Thymus (tissue), 11 donors: ENCODE measurements around the gene ATXN1L. TPM values are rescaled to one million over a fixed set of nuclear protein-coding genes. Genes with fewer than 3 reads are reported as not detected.

Experiments used
- DNase-seq, 9 donors: peaks; one replicate each; pipeline ENCODE4 v3.0.0-alpha.2; 2013; ENCODE audit warnings: low spot score in 9 of 9, low read depth in 6 of 9, missing footprints in 1 of 9
- H3K27ac ChIP-seq, 2 donors: one replicate each; pipeline ENCODE4 v1.5.1; 2013; ENCODE audit warnings: control low read depth in 1 of 2, low read depth in 1 of 2, low read length in 1 of 2, mild to moderate bottlenecking in 1 of 2, moderate library complexity in 1 of 2
- H3K27me3 ChIP-seq, 2 donors: one replicate each; pipeline ENCODE4 v1.5.1; 2013; ENCODE audit warnings: low read length in 1 of 2; ENCODE audit not compliant: control insufficient read depth in 2 of 2, insufficient read depth in 1 of 2
- H3K36me3 ChIP-seq, 2 donors: one replicate each; pipeline ENCODE4 v1.5.1; 2013; ENCODE audit warnings: low read length in 1 of 2, mild to moderate bottlenecking in 1 of 2, moderate library complexity in 1 of 2; ENCODE audit not compliant: control insufficient read depth in 2 of 2, insufficient read depth in 2 of 2
- H3K4me1 ChIP-seq, 2 donors: one replicate each; pipeline ENCODE4 v1.5.1; 2013; ENCODE audit warnings: low read length in 2 of 2; ENCODE audit not compliant: control insufficient read depth in 2 of 2, insufficient read depth in 2 of 2
- H3K4me3 ChIP-seq, 2 donors: one replicate each; pipeline ENCODE4 v1.5.1; 2013; ENCODE audit warnings: low read length in 2 of 2, control low read depth in 1 of 2, mild to moderate bottlenecking in 1 of 2
- H3K9me3 ChIP-seq, 2 donors: one replicate each; pipeline ENCODE4 v1.5.1; 2013; ENCODE audit warnings: low read length in 1 of 2, mild to moderate bottlenecking in 1 of 2; ENCODE audit not compliant: control insufficient read depth in 2 of 2, insufficient read depth in 1 of 2
- WGBS: extraction: QIAGEN DNeasy Blood & Tissue Kit; methylation state at CpG from one replicate; pipeline ENCODE4 v1.1.7; 2013; 5-methylcytosine and 5-hydroxymethylcytosine counted together
- polyA plus RNA-seq: library from polyadenylated mRNA; stranded (reverse); fragments of 200-250 nt; gene quantifications from one replicate; pipeline ENCODE4 v1.2.3, GENCODE V29; 2013
- total RNA-seq: library from RNA; stranded (reverse); fragments of 120-200 nt; gene quantifications from one replicate; pipeline ENCODE4 v1.2.4, GENCODE V29; 2013
- donor health status: healthy.

The ATXN1L gene
- total and polyA plus RNA-seq, 2 donors: 6.5 to 10.8 TPM

- peak overlapping the region; percentile 97 to 98 for H3K4me3 ChIP-seq
- DNase-seq: no peak
- 78% methylated on average over 3 of the region's 3 CpGs for WGBS
- peaks cover 32 to 41% of the 10 kb centered on the region in 2 donors for H3K36me3 ChIP-seq
- H3K9me3 ChIP-seq: no peaks in the 10 kb centered on the region
- no peak overlapping the region for H3K27ac ChIP-seq
- H3K4me1 ChIP-seq: peaks cover 21 to 32% of the 10 kb centered on the region in 2 donors
- H3K27me3 ChIP-seq: no peaks in the 10 kb centered on the region
Measured at GRCh38 chr16:71847096-71847495, 1.3 kb downstream of the ATXN1L start.

GRCh38 chr16:71848622-71849021 lies 2.8 kb downstream of the ATXN1L start:
- no peak for DNase-seq
- H3K4me1 ChIP-seq: peaks cover 35 to 47% of the 10 kb centered on the region in 2 donors
- H3K27me3 ChIP-seq: no peaks in the 10 kb centered on the region
- H3K9me3 ChIP-seq: no peaks in the 10 kb centered on the region
- no peak overlapping the region for H3K4me3 ChIP-seq
- WGBS: 99% methylated on average over 6 of the region's 6 CpGs
- H3K27ac ChIP-seq: no peak overlapping the region
- H3K36me3 ChIP-seq: peaks cover 45 to 56% of the 10 kb centered on the region in 2 donors

GRCh38 chr16:71851746-71852145 lies 6.0 kb downstream of the ATXN1L start:
- Histone ChIP-seq H3K36me3 (peaks cover 52 to 80% of the 10 kb centered on the region in 2 donors), H3K4me3 (peak overlapping the region in 1 of 2 donors; percentile 8), H3K9me3 (no peaks in the 10 kb centered on the region), H3K27ac (peak overlapping the region in 1 of 2 donors; percentile 82), H3K4me1 (peaks cover 40 to 72% of the 10 kb centered on the region in 2 donors), H3K27me3 (no peaks in the 10 kb centered on the region)
- WGBS: 96% methylated on average over 8 of the region's 8 CpGs
- no peak for DNase-seq

- peak in 5 of 9 donors; percentile 37 to 76 (median 49) for DNase-seq
- no peaks in the 10 kb centered on the region for H3K27me3 ChIP-seq
- no peaks in the 10 kb centered on the region for H3K9me3 ChIP-seq
- H3K4me1 ChIP-seq: peaks cover 36 to 69% of the 10 kb centered on the region in 2 donors
- peak overlapping the region in 1 of 2 donors; percentile 8 for H3K4me3 ChIP-seq
- H3K27ac ChIP-seq: peak overlapping the region in 1 of 2 donors; percentile 82
- 23% methylated on average over 3 of the region's 3 CpGs for WGBS
- H3K36me3 ChIP-seq: peaks cover 52 to 80% of the 10 kb centered on the region in 2 donors
Measured at GRCh38 chr16:71852158-71852557, 6.4 kb downstream of the ATXN1L start.

DNA sequence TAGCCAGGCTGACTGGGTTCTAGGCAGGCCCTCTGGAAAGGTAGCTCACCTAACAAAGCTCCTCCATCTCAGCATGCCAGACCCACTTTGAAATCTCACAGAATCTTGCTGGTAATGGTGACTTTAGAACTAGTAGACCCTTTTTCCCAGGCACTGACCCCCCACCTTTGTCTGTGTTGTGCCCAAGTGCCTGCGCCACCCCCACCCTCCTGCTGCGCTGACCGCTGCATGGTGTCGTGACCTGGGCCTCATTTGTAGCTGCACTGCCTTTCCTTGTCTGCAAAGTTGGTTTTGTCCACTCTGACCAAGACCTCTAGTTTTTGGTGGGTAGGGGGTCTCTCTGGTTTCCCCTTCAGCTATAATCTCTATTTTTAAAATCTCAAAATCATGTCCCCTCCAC lies 6.8 kb downstream of the ATXN1L start:
- Histone ChIP-seq H3K27me3 (no peaks in the 10 kb centered on the region), H3K4me3 (peak overlapping the region in 1 of 2 donors; percentile 8), H3K4me1 (peaks cover 36 to 69% of the 10 kb centered on the region in 2 donors), H3K9me3 (no peaks in the 10 kb centered on the region), H3K27ac (peak overlapping the region in 1 of 2 donors; percentile 82), H3K36me3 (peaks cover 55 to 83% of the 10 kb centered on the region in 2 donors)
- WGBS: 98% methylated on average over 4 of the region's 4 CpGs
- DNase-seq: no peak

- Histone ChIP-seq H3K27me3 (no peaks in the 10 kb centered on the region), H3K36me3 (peaks cover 55 to 80% of the 10 kb centered on the region in 2 donors), H3K4me3 (no peak overlapping the region), H3K27ac (peak overlapping the region in 1 of 2 donors; percentile 82), H3K9me3 (no peaks in the 10 kb centered on the region), H3K4me1 (peaks cover 36 to 69% of the 10 kb centered on the region in 2 donors)
- peak in 1 of 9 donors; percentile 39 for DNase-seq
- 63% methylated on average over 4 of the region's 4 CpGs for WGBS
Measured at GRCh38 chr16:71853413-71853812, 7.6 kb downstream of the ATXN1L start.

GRCh38 chr16:71854369-71854948 lies 8.7 kb downstream of the ATXN1L start:
- no peak overlapping the region for H3K4me3 ChIP-seq
- H3K27ac ChIP-seq: no peak overlapping the region
- H3K36me3 ChIP-seq: peaks cover 50 to 80% of the 10 kb centered on the region in 2 donors
- WGBS: 97% methylated on average over 4 of the region's 4 CpGs
- no peaks in the 10 kb centered on the region for H3K9me3 ChIP-seq
- peaks cover 36 to 69% of the 10 kb centered on the region in 2 donors for H3K4me1 ChIP-seq
- DNase-seq: no peak
- H3K27me3 ChIP-seq: no peaks in the 10 kb centered on the region

DNA sequence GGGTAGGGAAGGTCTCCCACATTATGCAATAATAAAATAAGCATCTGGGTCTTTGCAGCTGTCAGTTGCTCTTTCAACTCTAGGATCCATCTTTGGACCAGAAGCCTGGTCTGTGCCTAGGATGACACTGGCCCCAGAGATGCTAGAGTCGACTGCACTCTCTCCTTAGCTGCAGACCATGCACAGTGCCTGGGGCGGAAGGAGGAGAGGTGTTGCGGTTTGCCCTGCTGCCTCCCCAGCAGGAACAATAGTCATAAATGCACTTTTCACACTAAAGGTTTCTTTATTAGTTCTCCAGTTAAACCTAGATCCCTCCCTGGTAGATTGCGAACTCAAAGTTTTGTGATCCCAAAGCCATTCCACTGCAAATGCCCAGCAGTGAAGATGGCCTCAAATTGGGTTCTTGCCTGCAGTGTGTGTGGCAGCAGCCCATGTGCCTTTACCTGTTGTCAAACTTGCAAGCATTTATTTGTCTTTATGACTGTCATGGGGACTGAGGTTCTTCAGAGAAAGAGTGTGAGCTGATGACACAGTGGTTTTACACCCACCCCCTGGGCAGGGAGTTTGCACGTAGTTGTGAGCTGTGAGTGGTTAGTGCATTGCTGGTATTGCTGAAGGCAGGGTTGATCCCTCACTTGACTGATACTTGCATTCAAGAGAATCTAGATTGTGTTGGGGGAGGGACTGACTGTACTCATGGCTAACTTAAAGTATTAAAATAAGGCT lies 10.3 kb downstream of the ATXN1L start:
- Histone ChIP-seq H3K4me1 (peaks cover 31 to 56% of the 10 kb centered on the region in 2 donors), H3K4me3 (no peak overlapping the region), H3K36me3 (peaks cover 44 to 71% of the 10 kb centered on the region in 2 donors), H3K9me3 (no peaks in the 10 kb centered on the region), H3K27me3 (no peaks in the 10 kb centered on the region), H3K27ac (no peak overlapping the region)
- WGBS: 92% methylated on average over 5 of the region's 5 CpGs
- DNase-seq: no peak
